GM23338 (cell line): ENCODE results near the gene MAST2. TPM values are rescaled to one million over a fixed set of nuclear protein-coding genes. Genes with fewer than 3 reads are reported as not detected.

Experiments
- ATAC-seq: fragments of 200-7000 bp; cut with Tn5 transposase; 3 replicates; pipeline ENCODE4 v1.9.1; 2020
- DNase-seq: peaks from one replicate; pipeline ENCODE4 v3.0.0-alpha.2; 2015; ENCODE audit warnings: low spot score
- H2AFZ ChIP-seq: fragments of 200-600 bp; sonication (generic); 2 replicates; pipeline ENCODE4 v1.8.0; 2016; ENCODE audit warnings: antibody characterized with exemption, mild to moderate bottlenecking, moderate library complexity
- H3F3A ChIP-seq: fragments of 200-600 bp; sonication (generic); replicated peaks from 2 replicates; pipeline ENCODE4 v1.8.0; 2017; ENCODE audit warnings: antibody characterized with exemption, mixed run types, low read depth
- H3K27ac ChIP-seq: fragments of 200-600 bp; sonication (generic); 2 replicates; pipeline ENCODE4 v1.6.1; 2016; ENCODE audit warnings: low read depth
- H3K27me3 ChIP-seq: fragments of 200-600 bp; sonication (generic); 2 replicates; pipeline ENCODE4 v1.8.0; 2016; ENCODE audit warnings: mild to moderate bottlenecking, mixed run types, moderate library complexity; ENCODE audit not compliant: insufficient read depth
- H3K36me3 ChIP-seq: fragments of 200-600 bp; sonication (generic); 2 replicates; pipeline ENCODE4 v1.8.0; 2016; ENCODE audit warnings: mild to moderate bottlenecking; ENCODE audit not compliant: insufficient read depth
- H3K4me1 ChIP-seq: fragments of 200-600 bp; sonication (generic); 2 replicates; pipeline ENCODE4 v1.8.0; 2016; ENCODE audit warnings: mild to moderate bottlenecking, moderate library complexity; ENCODE audit not compliant: insufficient read depth
- H3K4me2 ChIP-seq: fragments of 200-600 bp; sonication (generic); 2 replicates; pipeline ENCODE4 v1.7.1; 2017; ENCODE audit warnings: mixed run types
- H3K4me3 ChIP-seq: fragments of 200-600 bp; sonication (generic); 2 replicates; pipeline ENCODE4 v1.6.1; 2016; ENCODE audit warnings: mixed run types
- H3K79me2 ChIP-seq: fragments of 200-600 bp; sonication (generic); replicated peaks from 2 replicates; pipeline ENCODE4 v1.8.0; 2017; ENCODE audit warnings: mild to moderate bottlenecking; ENCODE audit not compliant: insufficient read depth
- H3K9me2 ChIP-seq: fragments of 200-600 bp; sonication (generic); 2 replicates; pipeline ENCODE4 v1.8.0; 2017; ENCODE audit not compliant: insufficient read depth
- H4K20me1 ChIP-seq: fragments of 200-600 bp; sonication (generic); replicated peaks from 2 replicates; pipeline ENCODE4 v1.8.0; 2017; ENCODE audit warnings: mild to moderate bottlenecking; ENCODE audit not compliant: insufficient read depth
- H3K27ac Mint-ChIP-seq: 2 replicates; pipeline ENCODE4 v1.8.0; 2020; ENCODE audit warnings: inconsistent platforms, mild to moderate bottlenecking, moderate library complexity, mixed read lengths
- H3K27me3 Mint-ChIP-seq: 3 replicates; pipeline ENCODE4 v1.8.0; 2022; ENCODE audit warnings: low read depth, mild to moderate bottlenecking, moderate library complexity, mixed read lengths, inconsistent platforms; ENCODE audit not compliant: insufficient read depth, poor library complexity
- H3K36me3 Mint-ChIP-seq: 3 replicates; pipeline ENCODE4 v1.8.0; 2021; ENCODE audit warnings: low read depth, mild to moderate bottlenecking, inconsistent platforms, moderate library complexity, mixed read lengths
- H3K4me1 Mint-ChIP-seq: 3 replicates; pipeline ENCODE4 v1.8.0; 2020; ENCODE audit warnings: mild to moderate bottlenecking, inconsistent platforms, mixed read lengths
- H3K4me3 Mint-ChIP-seq: 3 replicates; pipeline ENCODE4 v1.8.0; 2021; ENCODE audit warnings: moderate library complexity, mild to moderate bottlenecking, inconsistent platforms, mixed read lengths
- H3K9me3 Mint-ChIP-seq: 3 replicates; pipeline ENCODE4 v1.8.0; 2020; ENCODE audit warnings: moderate library complexity, mild to moderate bottlenecking, inconsistent platforms, mixed read lengths
- CREB1 ChIP-seq: fragments of 250-450 bp; sonication (Bioruptor Pico); IDR thresholded peaks from 2 replicates; pipeline ENCODE4 v1.5.0; 2020; ENCODE audit warnings: low read depth, mild to moderate bottlenecking, moderate library complexity
- CTCF ChIP-seq, 2 experiments: fragments of 200-600 bp in 1 of 2; sonication (generic) in 1 of 2; conservative IDR thresholded peaks; 2 replicates each; pipeline versions ENCODE4 v1.5.1 to v1.6.1; 2016 to 2017; ENCODE audit warnings: antibody characterized with exemption in 2 of 2, low read depth in 2 of 2, mild to moderate bottlenecking in 2 of 2, moderate library complexity in 1 of 2
- ETS1 ChIP-seq: IDR thresholded peaks from 2 replicates; pipeline ENCODE4 v1.6.1; 2016; ENCODE audit warnings: antibody characterized with exemption
- EZH2 ChIP-seq: fragments of 200-600 bp; sonication (generic); IDR thresholded peaks from one replicate; pipeline ENCODE4 v1.8.0; 2017; ENCODE audit warnings: antibody characterized with exemption, mild to moderate bottlenecking, low read depth; ENCODE audit not compliant: unreplicated experiment
- JUNB ChIP-seq: IDR thresholded peaks from one replicate; pipeline ENCODE4 v1.6.1; 2016; ENCODE audit warnings: antibody characterized with exemption; ENCODE audit not compliant: unreplicated experiment
- NANOG ChIP-seq: IDR thresholded peaks from 2 replicates; pipeline ENCODE4 v1.6.1; 2016; ENCODE audit warnings: antibody characterized with exemption, borderline replicate concordance
- POLR2AphosphoS5 ChIP-seq: IDR thresholded peaks from 2 replicates; pipeline ENCODE4 v1.6.1; 2016; ENCODE audit warnings: antibody characterized with exemption, low read depth
- REST ChIP-seq: IDR thresholded peaks from one replicate; pipeline ENCODE4 v1.6.1; 2018; ENCODE audit warnings: antibody characterized with exemption; ENCODE audit not compliant: unreplicated experiment
- STAT1 ChIP-seq: IDR thresholded peaks from one replicate; pipeline ENCODE4 v1.6.1; 2016; ENCODE audit warnings: antibody characterized with exemption; ENCODE audit not compliant: unreplicated experiment
- ZNF114 ChIP-seq: fragments of 250-450 bp; sonication (Bioruptor Pico); IDR thresholded peaks from 2 replicates; pipeline ENCODE4 v1.5.0; 2020; ENCODE audit warnings: mild to moderate bottlenecking, moderate library complexity
- ZNF331 ChIP-seq: fragments of 250-450 bp; sonication (Bioruptor Pico); IDR thresholded peaks from 2 replicates; pipeline ENCODE4 v1.5.0; 2020; ENCODE audit warnings: low read depth, mild to moderate bottlenecking, moderate library complexity
- ZNF462 ChIP-seq: fragments of 250-450 bp; sonication (Bioruptor Pico); IDR thresholded peaks from 2 replicates; pipeline ENCODE4 v1.5.0; 2020; ENCODE audit warnings: mild to moderate bottlenecking, moderate library complexity
- polyA plus RNA-seq: library from polyadenylated mRNA; unstranded; fragments of >200 nt; fragmentation: Nextera tagmentation; extraction: Ambion mirVana; gene quantifications from 2 replicates; pipeline ENCODE4 v1.2.1, GENCODE V29; 2016
- total RNA-seq: library from RNA; depleted of rRNA; stranded (reverse); fragments of >200 nt; shearing (Covaris generic); gene quantifications from 2 replicates; pipeline ENCODE4 v1.2.3, GENCODE V29; 2014

The MAST2 gene
- total and polyA plus RNA-seq, 2 experiments from 2014 or later = 11.5 to 57.7 TPM

GRCh38 chr1:45913731-45914501, 110.5 kb downstream of the MAST2 start (continued):
- TF ChIP-seq ZNF462 (no peak), POLR2AphosphoS5 (no peak), STAT1 (no peak)

- Histone ChIP-seq H3K27ac (no peak overlapping the region), H2AFZ (no peak overlapping the region), H3K4me3 (no peak overlapping the region), H3F3A (no peaks in the 10 kb centered on the region), H3K9me2 (no peaks in the 10 kb centered on the region), H3K27me3 (no peaks in the 10 kb centered on the region), H3K79me2 (peaks cover 25% of the 10 kb centered on the region), H3K4me1 (peaks cover 19% of the 10 kb centered on the region), H3K36me3 (no peaks in the 10 kb centered on the region), H3K4me2 (no peak overlapping the region), H4K20me1 (no peaks in the 10 kb centered on the region)
- Mint-ChIP-seq H3K4me1 (peaks cover 30% of the 10 kb centered on the region), H3K9me3 (no peaks in the 10 kb centered on the region), H3K4me3 (no peak overlapping the region), H3K36me3 (peaks cover 4% of the 10 kb centered on the region; the same call in 1 of the 3 replicates), H3K27me3 (peaks cover 6% of the 10 kb centered on the region), H3K27ac (no peak overlapping the region)
- DNase-seq (no peak), ATAC-seq (no peak)
- TF ChIP-seq ETS1 = no peak
- no peak for TF ChIP-seq JUNB
- no peak for TF ChIP-seq CREB1 (CRISPR knock-in tag)
- TF ChIP-seq REST = no peak
- TF ChIP-seq CTCF (conservative IDR thresholded peaks at IDR 0.05; ENCODE audit: low read depth in 2 of 2) = no peak
- no peak for TF ChIP-seq NANOG
- no peak for TF ChIP-seq ZNF114 (CRISPR knock-in tag)
- no peak for TF ChIP-seq EZH2
- TF ChIP-seq ZNF331 (CRISPR knock-in tag) = no peak
- TF ChIP-seq POLR2AphosphoS5 = no peak
Observed at GRCh38 chr1:45914836-45915235, 111.4 kb downstream of the MAST2 start.
